GM12878 (cell line): ENCODE data around the gene ROBO1.

ENCODE experiments used
- CTCF ChIP-seq, 3 experiments: IDR thresholded peaks in 2 of 3; conservative IDR thresholded peaks in 1 of 3; 2 replicates each; pipeline ENCODE4 v1.5.1; 2011; ENCODE audit warnings: low read depth in 3 of 3, low read length in 3 of 3, mild to moderate bottlenecking in 3 of 3, control low read depth in 2 of 3, moderate library complexity in 2 of 3, inconsistent platforms in 1 of 3, mixed read lengths in 1 of 3; ENCODE audit not compliant: control insufficient read depth in 2 of 3, insufficient read depth in 1 of 3; ENCODE audit errors: extremely low read depth in 1 of 3
- MYC ChIP-seq: IDR thresholded peaks from 2 replicates; pipeline ENCODE4 v1.6.1; 2011; ENCODE audit warnings: mild to moderate bottlenecking, low read length, moderate library complexity, inconsistent platforms; ENCODE audit not compliant: insufficient read depth, insufficient replicate concordance, insufficient read length, severe bottlenecking
- NFYB ChIP-seq: IDR thresholded peaks from 2 replicates; pipeline ENCODE4 v1.6.1; 2011; ENCODE audit warnings: low read depth, mild to moderate bottlenecking, low read length, improper control_type of control experiment, moderate library complexity; ENCODE audit not compliant: insufficient read depth
- PBX3 ChIP-seq: IDR thresholded peaks from 2 replicates; pipeline ENCODE4 v1.6.1; 2011; ENCODE audit warnings: mild to moderate bottlenecking, low read depth, low read length, moderate library complexity; ENCODE audit not compliant: insufficient replicate concordance

- TF ChIP-seq MYC = no peak
- no peak for TF ChIP-seq CTCF (IDR thresholded peaks at IDR 0.05 in 2 of 3, conservative IDR thresholded peaks at IDR 0.05 in 1 of 3; ENCODE audit: control insufficient read depth in 2 of 3, extremely low read depth in 1 of 3, insufficient read depth in 1 of 3, low read depth in 3 of 3, low read length in 3 of 3)
- no peak for TF ChIP-seq NFYB
- no peak for TF ChIP-seq PBX3
Measured at GRCh38 chr3:78604341-78604740, 1163.5 kb downstream of the ROBO1 start.
